ENCODE measurements around the gene PLCD1.
"Not testable (repeated sequence)": the region's sequence is repeated elsewhere in the genome, so short reads cannot be mapped to it uniquely, and the experiment has no call there.

PLCD1 gene

DNA sequence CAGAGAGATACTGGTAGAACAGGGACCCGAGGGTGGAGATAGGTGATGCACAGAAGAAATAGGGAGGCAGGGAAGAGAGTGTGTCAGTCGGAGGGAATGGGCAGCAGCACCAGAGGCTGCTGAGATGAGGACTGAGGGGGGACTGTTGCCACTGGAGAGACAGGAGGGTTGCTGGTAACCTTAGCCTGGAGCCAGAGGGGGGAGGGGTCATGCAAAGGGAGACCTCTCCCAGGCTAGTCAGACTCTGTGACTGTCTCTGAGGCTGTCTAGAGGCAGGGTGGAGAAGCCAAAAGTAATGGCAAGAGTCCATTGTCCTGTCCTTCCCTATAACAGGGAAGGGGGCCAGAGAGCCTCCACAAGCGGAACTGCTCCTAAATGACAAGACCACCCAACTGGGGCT is 7.5 kb upstream of the PLCD1 start:
- no peak for DNase-seq (ENCODE audit: low spot score)

DNA sequence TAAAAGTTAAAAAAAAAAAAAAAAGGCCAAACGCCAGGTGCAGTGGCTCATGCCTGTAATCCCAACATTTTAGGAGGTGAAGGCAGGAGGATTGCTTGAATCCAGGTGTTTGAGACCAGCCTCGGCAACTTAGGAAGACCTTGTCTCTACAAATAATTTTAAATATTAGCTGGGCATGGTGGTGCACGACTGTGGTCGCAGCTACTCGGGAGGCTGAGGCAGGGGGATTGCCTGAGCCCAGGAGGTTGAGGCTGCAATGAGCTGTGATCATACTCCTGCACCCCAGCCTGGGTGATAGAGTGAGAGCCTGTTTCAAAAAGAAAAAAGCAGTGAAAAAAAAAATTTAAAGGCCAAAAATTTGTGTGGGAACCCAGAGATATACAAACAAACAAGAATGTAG is 6.8 kb upstream of the PLCD1 start:
- no peak for DNase-seq (ENCODE audit: low spot score)

GRCh38 chr3:38034335-38034734 is 4.9 kb upstream of the PLCD1 start:
- not testable (repeated sequence) for DNase-seq (ENCODE audit: low spot score)

- DNase-seq (ENCODE audit: low spot score), result not testable (repeated sequence)
Measured at GRCh38 chr3:38033586-38033985, 4.1 kb upstream of the PLCD1 start.

GRCh38 chr3:38032328-38032865 is 3.0 kb upstream of the PLCD1 start:
- no peak for DNase-seq (ENCODE audit: low spot score)

DNA sequence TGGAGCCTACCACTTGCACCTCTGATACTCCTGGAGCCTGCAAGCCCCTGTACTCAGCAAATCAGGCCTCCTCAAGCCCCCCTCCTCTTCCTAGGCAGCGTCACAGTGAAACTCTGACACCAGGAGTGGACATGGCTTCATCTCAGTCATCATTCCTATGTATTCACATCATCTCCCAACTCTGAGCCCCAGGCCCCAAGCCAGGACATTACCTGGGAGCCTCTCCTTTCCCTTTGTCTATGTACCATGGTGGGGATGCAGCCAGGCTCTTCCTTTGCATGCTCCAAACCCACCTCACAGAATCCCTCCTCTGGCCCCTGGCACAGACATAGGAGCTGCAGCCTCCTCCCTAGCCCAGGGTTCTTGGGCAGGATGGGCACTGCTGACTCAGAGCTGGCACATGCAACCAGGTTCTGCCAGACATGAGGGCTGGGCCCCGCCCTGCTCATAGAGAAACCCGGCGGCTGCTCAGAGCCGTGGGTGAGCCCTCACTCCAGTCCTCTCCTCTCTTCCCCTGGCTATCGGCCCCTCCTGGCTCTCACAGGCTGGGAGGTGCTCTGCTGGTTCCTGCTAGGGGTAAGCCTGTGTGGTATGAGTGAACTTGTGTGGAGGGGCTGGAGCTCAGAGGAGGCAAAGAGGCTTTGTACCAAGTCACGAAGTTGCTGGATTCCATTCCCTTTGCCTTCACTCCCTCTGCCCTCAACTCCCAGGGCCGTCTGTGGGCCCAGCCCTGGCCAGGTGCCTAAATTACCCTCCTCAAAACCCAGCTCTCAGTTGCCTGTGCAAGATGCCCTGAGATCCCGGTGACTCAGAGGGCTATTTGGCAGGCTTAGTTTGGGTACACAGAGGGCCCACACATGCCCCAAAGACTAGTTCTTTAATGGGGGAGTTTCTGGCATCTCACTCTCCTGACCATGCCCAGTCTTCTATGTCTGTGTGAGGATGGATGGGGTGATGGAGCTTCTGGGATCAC is 1.9 kb upstream of the PLCD1 start:
- DNase-seq (ENCODE audit: low spot score), result no peak

DNA sequence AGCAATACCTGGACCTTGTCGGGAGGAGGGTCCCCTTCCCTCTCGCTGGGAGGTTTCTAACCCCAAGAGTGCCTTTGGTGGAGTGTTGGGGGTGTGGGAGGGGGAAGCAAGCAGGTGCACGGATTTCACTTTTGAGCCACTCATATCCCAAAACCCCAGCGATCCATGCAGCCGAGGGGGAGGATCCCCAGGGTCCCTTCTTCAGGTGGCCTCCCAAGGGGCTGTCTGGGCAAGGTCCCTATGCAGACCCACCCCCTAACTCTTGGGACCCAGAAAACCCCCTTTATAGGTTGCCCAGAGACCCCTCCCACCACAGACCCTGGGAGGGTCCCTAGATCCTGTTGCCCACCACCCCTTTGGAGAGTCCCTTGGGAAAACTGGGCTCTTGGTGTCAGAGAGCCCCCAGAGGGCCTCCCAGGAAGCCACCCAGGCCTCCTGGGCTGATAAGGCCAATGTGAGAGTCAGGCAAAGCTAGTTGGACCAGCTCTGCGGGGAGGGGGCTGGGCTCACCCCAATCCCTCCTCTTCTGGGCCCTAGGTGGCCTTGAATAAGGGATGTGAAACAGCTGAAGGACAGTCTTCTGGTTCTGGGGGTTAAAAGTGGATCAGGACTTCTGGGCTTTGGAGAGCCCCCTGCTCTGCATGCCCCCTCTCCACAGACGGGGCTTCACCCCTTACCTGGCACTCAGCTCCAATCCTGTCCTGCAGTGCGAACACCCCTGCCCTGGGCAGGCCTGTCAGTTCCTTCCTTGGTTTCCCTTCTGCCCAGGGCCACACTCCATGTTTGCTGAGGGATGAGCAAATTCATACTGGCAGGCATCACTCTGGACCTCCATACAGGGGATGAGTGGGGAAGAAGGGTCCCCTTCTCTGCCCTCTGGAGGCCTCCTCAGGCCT is 932 bp upstream of the PLCD1 start:
- no peak for DNase-seq (ENCODE audit: low spot score)

DNA sequence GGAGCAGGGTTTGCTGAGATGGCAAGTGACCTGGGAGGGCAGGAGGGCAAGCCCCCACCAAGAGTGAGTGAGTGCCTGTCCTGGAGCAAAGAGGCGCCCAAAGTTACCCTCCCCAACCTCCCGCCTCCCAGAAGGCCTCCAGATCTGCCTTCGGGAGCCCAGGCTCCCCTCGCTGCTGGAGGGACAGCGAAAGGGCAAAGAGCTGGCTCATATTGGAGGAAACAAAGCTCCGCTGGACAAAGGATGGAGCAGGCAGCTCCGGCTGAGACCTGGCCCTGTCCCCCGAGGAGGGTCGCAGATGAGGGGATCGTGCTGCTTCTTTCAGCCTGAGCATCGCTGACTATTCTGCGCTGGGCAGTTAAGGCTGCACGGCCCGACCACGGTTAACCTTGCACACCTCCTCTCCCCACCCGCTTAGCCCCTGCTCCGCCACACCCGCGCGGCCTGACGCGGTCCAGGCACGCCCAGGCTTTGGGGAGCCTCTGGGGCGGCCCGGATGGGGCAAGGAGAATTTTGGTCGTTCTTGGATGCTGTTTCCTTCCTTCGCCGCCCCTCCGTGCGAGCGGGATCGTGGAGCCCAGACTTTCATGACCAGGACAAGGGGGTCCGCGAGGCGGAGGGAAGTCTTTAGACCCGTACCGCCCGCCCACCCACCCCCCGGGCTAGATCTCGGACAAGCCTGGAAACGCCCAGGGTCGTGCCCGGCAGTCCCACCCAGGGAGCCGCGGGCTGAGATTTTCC is 651 bp downstream of the PLCD1 start:
- no peak for DNase-seq (ENCODE audit: low spot score)

- no peak for DNase-seq (ENCODE audit: low spot score)
Measured at GRCh38 chr3:38027466-38028465, 1.7 kb downstream of the PLCD1 start.

GRCh38 chr3:38026856-38027255 is 2.6 kb downstream of the PLCD1 start:
- no peak for DNase-seq (ENCODE audit: low spot score)

DNA sequence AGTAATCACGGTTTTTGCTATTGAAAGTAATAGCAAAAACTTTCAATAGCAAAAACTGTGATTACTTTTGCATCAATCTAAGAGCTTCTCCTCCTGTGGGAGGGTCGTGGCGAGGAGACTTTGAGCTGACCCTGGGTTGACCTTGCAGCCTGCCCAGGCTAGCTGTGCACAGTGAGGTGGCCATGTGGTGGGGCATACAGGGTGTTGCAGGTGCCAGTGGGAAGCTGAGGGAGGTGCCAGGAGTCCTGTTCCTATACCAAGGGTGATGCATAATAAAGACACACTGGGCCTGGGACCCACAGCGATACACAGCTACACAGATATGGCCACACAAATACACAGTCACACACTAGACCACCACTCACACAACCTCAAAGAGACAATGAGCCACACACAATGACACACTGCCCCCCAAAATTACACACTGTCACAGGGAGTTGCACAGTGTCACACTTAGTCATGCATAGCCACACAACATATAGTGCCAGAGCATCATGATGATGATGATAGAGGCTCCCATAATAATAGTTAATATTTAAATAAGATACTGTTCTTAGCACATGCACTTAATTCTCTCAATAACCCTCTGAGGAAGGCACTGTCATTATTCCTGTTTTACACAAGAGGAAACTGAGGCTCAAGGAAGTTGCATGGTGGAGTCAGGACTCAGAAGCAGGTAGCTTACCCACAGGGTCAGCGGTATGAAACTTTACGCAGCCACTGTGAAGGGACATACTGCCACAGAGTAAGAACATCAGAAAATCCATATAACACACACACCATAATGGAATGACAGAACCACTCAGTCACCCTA is 6.3 kb downstream of the PLCD1 start:
- no peak for DNase-seq (ENCODE audit: low spot score)

- no peak for DNase-seq (ENCODE audit: low spot score)
Measured at GRCh38 chr3:38022301-38022700, 7.1 kb downstream of the PLCD1 start.

GRCh38 chr3:38021196-38021595 is 8.2 kb downstream of the PLCD1 start:
- DNase-seq (ENCODE audit: low spot score), result no peak

DNA sequence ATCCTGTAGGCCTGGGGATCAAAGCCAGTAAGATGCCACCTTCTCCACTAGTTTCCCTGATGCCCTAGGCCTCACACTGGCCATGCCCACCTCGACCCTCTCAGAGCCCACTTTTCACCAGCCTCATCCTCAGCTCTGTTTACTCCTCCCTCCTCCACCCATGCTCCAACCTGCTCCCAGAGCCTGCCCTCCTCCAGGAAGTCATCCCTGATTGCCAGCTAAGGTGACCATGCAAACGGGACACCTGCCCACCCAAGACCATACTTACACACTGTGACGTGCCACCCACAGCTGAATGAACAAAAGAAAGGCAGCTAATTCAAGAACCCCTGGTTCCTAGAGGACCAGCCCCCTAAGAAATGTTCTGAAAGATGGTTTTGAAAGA is 9.1 kb downstream of the PLCD1 start:
- no peak for DNase-seq (ENCODE audit: low spot score)

DNA sequence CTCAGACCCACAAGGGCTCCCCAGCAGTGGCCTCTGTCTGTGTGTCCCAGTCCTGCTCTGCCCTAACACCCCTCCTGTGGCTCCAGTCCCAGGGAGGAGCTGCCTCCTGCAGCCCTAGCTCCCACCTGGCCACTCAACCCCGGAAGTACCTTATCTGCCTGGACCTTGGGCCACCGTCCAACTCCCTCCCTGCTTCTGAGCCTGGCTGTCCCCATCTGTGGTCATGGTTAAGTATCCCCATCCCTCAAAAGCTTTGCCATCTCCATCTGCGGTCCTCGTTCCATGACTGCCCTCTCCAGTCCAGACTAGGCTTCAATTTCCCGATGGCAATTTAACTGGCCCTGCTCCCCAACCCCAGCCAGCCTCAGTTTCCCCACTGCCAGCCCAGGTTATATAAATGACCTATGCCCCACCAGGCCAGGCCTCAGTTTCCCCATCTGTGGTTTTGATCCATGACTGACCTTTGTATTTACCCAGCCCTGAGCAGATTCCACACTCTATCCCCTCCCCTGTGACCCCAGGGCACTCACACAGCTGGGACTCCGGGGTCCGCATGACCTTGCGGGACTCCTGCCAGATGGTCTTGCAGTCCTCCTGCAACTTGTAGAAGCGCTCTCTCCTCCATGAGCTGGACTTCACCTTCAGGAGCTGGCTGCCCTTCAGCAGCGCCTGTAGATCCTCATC is 9.6 kb downstream of the PLCD1 start:
- no peak for DNase-seq (ENCODE audit: low spot score)

GRCh38 chr3:38018296-38019266 is 10.9 kb downstream of the PLCD1 start:
- no peak for DNase-seq (ENCODE audit: low spot score)

DNA sequence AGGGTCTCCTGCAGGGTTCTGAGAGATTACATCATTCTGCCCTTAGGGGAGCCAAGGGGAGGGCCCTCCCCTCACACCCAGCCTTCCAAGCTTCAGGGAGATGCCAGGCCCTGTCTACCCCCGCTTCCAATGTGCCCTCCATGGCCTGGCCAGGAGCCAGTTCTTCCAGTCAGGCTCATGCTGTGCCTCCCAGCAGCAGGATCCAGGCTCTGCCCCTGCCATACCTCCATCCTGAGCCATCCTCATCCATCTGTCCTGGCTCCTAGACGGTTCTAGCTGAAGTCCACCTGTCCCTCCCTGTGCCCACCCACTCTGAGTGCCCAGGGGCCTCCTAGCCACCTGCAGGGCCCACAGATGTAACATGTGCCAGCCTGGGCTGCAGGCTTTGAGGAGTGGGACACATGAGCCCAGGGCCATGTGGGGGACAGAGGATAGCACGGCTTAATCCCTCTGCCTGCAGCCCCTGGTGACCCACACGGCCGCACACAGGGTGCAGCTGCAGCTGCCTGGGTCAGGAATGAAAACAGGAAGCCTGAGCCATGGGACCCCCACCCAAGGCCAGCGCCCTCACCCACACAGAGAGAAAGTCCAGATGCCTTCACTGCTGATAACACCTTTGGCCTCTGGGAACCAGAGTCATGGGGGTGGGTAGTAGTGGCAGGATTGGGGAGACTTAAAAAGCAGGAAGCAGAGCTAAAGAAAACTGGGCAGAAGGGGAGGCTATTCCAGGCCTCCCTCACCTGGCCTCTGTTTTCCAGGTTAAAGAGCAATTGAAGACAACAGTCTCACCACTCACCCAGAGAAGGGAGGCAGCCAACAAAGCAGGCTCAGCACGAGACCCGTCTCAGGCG is 11.8 kb downstream of the PLCD1 start:
- DNase-seq (ENCODE audit: low spot score), result no peak
